WTC11 (cell line): ENCODE measurements around the gene GJA1. TPM values are rescaled to one million over a fixed set of nuclear protein-coding genes. Genes with fewer than 3 reads are reported as not detected.

Source experiments
- ATAC-seq: fragments of 200-7000 bp; cut with Tn5 transposase; 2 replicates; pipeline ENCODE4 v1.10.0; 2021; ENCODE audit warnings: mild to moderate bottlenecking, moderate library complexity
- CTCF ChIA-PET: fragments of 300-600 bp; sonication (Branson Sonifier 250); formaldehyde crosslinking; loops from one replicate; lab custom pipeline; 2021; ENCODE audit warnings: antibody characterized with exemption; lab: Charles Lee
- POLR2A ChIA-PET: fragments of 350-600 bp; sonication (Branson Sonifier 250); formaldehyde crosslinking; loops from one replicate; lab custom pipeline; 2021; ENCODE audit warnings: antibody characterized with exemption; lab: Charles Lee
- DNase-seq: peaks from one replicate; pipeline ENCODE4 v3.0.0; 2021; ENCODE audit warnings: low spot score
- H3K27ac Mint-ChIP-seq: 2 replicates; pipeline ENCODE4 v1.8.0; 2021; ENCODE audit warnings: mixed read lengths
- H3K27me3 Mint-ChIP-seq: 2 replicates; pipeline ENCODE4 v1.8.0; 2021; ENCODE audit warnings: low read depth, mild to moderate bottlenecking, moderate library complexity, mixed read lengths
- H3K36me3 Mint-ChIP-seq: 2 replicates; pipeline ENCODE4 v1.8.0; 2021; ENCODE audit warnings: mixed read lengths
- H3K4me1 Mint-ChIP-seq: 2 replicates; pipeline ENCODE4 v1.8.0; 2022; ENCODE audit warnings: mixed read lengths
- H3K4me3 Mint-ChIP-seq: 2 replicates; pipeline ENCODE4 v1.8.0; 2021; ENCODE audit warnings: mild to moderate bottlenecking, moderate library complexity, mixed read lengths
- H3K9me3 Mint-ChIP-seq: 2 replicates; pipeline ENCODE4 v1.8.0; 2021; ENCODE audit warnings: mixed read lengths
- ATF3 ChIP-seq: sonication (generic); formaldehyde crosslinking; conservative IDR thresholded peaks from 2 replicates; pipeline ENCODE4 v1.8.1; 2022; ENCODE audit warnings: mild to moderate bottlenecking, missing genetic modification reagents
- E2F5 ChIP-seq: sonication (generic); formaldehyde crosslinking; IDR thresholded peaks from 2 replicates; pipeline ENCODE4 v1.8.1; 2022; ENCODE audit warnings: mild to moderate bottlenecking, moderate library complexity, missing genetic modification reagents
- ELF4 ChIP-seq: sonication (generic); formaldehyde crosslinking; IDR thresholded peaks from 2 replicates; pipeline ENCODE4 v1.8.1; 2022; ENCODE audit warnings: low read depth, mild to moderate bottlenecking, moderate library complexity, missing genetic modification reagents
- HMGXB4 ChIP-seq: sonication (generic); formaldehyde crosslinking; IDR thresholded peaks from 2 replicates; pipeline ENCODE4 v1.8.1; 2023; ENCODE audit warnings: mild to moderate bottlenecking, moderate library complexity, missing genetic modification reagents
- IRF1 ChIP-seq: sonication (generic); formaldehyde crosslinking; IDR thresholded peaks from 2 replicates; pipeline ENCODE4 v1.8.0; 2023; ENCODE audit warnings: missing genetic modification reagents
- MYBL2 ChIP-seq: sonication (generic); formaldehyde crosslinking; IDR thresholded peaks from 2 replicates; pipeline ENCODE4 v1.8.1; 2023; ENCODE audit warnings: mild to moderate bottlenecking, moderate library complexity, missing genetic modification reagents
- NFYB ChIP-seq: sonication (generic); formaldehyde crosslinking; conservative IDR thresholded peaks from 2 replicates; pipeline ENCODE4 v1.8.0; 2022; ENCODE audit warnings: low read depth, missing genetic modification reagents
- STAT6 ChIP-seq: sonication (generic); formaldehyde crosslinking; conservative IDR thresholded peaks from 2 replicates; pipeline ENCODE4 v1.8.1; 2023; ENCODE audit warnings: mild to moderate bottlenecking, low read depth, missing genetic modification reagents, moderate library complexity
- TEAD1 ChIP-seq: sonication (generic); formaldehyde crosslinking; IDR thresholded peaks from 2 replicates; pipeline ENCODE4 v1.8.0; 2022; ENCODE audit warnings: mild to moderate bottlenecking, missing genetic modification reagents
- TEAD4 ChIP-seq: sonication (generic); formaldehyde crosslinking; IDR thresholded peaks from 2 replicates; pipeline ENCODE4 v1.8.0; 2022; ENCODE audit warnings: mild to moderate bottlenecking, missing genetic modification reagents
- TP53 ChIP-seq: sonication (generic); formaldehyde crosslinking; IDR thresholded peaks from 2 replicates; pipeline ENCODE4 v1.8.1; 2023; ENCODE audit warnings: mild to moderate bottlenecking, missing genetic modification reagents
- USF2 ChIP-seq: sonication (generic); formaldehyde crosslinking; IDR thresholded peaks from 2 replicates; pipeline ENCODE4 v1.8.1; 2023; ENCODE audit warnings: mild to moderate bottlenecking, missing genetic modification reagents, moderate library complexity
- ZNF317 ChIP-seq: sonication (generic); formaldehyde crosslinking; IDR thresholded peaks from 2 replicates; pipeline ENCODE4 v1.8.1; 2023; ENCODE audit warnings: low read depth, mild to moderate bottlenecking, moderate library complexity, missing genetic modification reagents, borderline replicate concordance
- total RNA-seq: library from RNA; stranded (reverse); gene quantifications from 3 replicates; pipeline ENCODE4 v1.2.3, GENCODE V29; 2021

The GJA1 gene
- total RNA-seq, 1 experiment from 2014 or later = 546 TPM

GRCh38 chr6:121482004-121482693 lies 46.7 kb downstream of the GJA1 start:
- DNase-seq = no peak
- Mint-ChIP-seq H3K36me3 (no peaks in the 10 kb centered on the region), H3K4me3 (no peak overlapping the region), H3K4me1 (peaks cover 30% of the 10 kb centered on the region)
- POLR2A ChIA-PET = no interaction called here
- TF ChIP-seq E2F5 (no peak), IRF1 (CRISPR knock-in tag) (no peak), HMGXB4 (no peak), TP53 (CRISPR knock-in tag) (no peak), ATF3 (CRISPR knock-in tag) (no peak), ELF4 (CRISPR knock-in tag) (no peak), ZNF317 (CRISPR knock-in tag) (no peak), MYBL2 (CRISPR knock-in tag) (no peak), TEAD1 (CRISPR knock-in tag) (no peak), USF2 (no peak), NFYB (CRISPR knock-in tag) (no peak), STAT6 (CRISPR knock-in tag) (no peak), TEAD4 (CRISPR knock-in tag) (no peak)
- TF ChIP-seq, all 79 proteins: peak for 0
- no peaks in the 10 kb centered on the region for H3K9me3 Mint-ChIP-seq
- CTCF ChIA-PET = no interaction called here
- H3K27me3 Mint-ChIP-seq = no peaks in the 10 kb centered on the region
- H3K27ac Mint-ChIP-seq = no peak overlapping the region
- no peak for ATAC-seq

GRCh38 chr6:121482751-121483150 lies 47.3 kb downstream of the GJA1 start:
- no peaks in the 10 kb centered on the region for H3K36me3 Mint-ChIP-seq
- H3K27ac Mint-ChIP-seq = no peak overlapping the region
- POLR2A ChIA-PET = no interaction called here
- no peaks in the 10 kb centered on the region for H3K9me3 Mint-ChIP-seq
- H3K27me3 Mint-ChIP-seq = no peaks in the 10 kb centered on the region
- peaks cover 34% of the 10 kb centered on the region for H3K4me1 Mint-ChIP-seq
- H3K4me3 Mint-ChIP-seq = no peak overlapping the region
- TF ChIP-seq TP53 (CRISPR knock-in tag) = no peak
- no peak for TF ChIP-seq USF2
- no peak for DNase-seq
- no peak for ATAC-seq
- CTCF ChIA-PET = no interaction called here
